KOPT-K1 (cell line): ENCODE measurements around the gene TUBA4B.
A peak's percentile ranks its signal among the peaks of the same experiment; 100 is the strongest.

ENCODE experiments used
- H3K27ac ChIP-seq: fragments of 200-600 bp; sonication (generic); 2 replicates; pipeline ENCODE4 v1.5.1; 2016; ENCODE audit warnings: antibody characterized with exemption, mild to moderate bottlenecking, low read depth, low read length; ENCODE audit not compliant: poor library complexity, severe bottlenecking
- H3K36me3 ChIP-seq: fragments of 200-600 bp; sonication (generic); 2 replicates; pipeline ENCODE4 v1.5.1; 2017; ENCODE audit warnings: antibody characterized with exemption, mild to moderate bottlenecking, low read length, moderate library complexity; ENCODE audit not compliant: insufficient read depth
- H3K9me3 ChIP-seq: fragments of 200-600 bp; sonication (generic); 2 replicates; pipeline ENCODE4 v1.5.1; 2017; ENCODE audit warnings: antibody characterized with exemption, low read length, mild to moderate bottlenecking; ENCODE audit not compliant: insufficient read depth, poor library complexity, severe bottlenecking

TUBA4B gene

GRCh38 chr2:219229305-219230058, 23.6 kb upstream of the TUBA4B start, which contains the start of the genes ANKZF1 and ATG9A:
Gene ANKZF1 (plus strand): TSS chr2:219229806. CDS start chr2:219230258, 452 bp downstream.
Gene ATG9A (minus strand): TSS chr2:219229636. CDS start chr2:219228024, 1,612 bp downstream.
- Histone ChIP-seq H3K36me3 (peaks cover 55% of the 10 kb centered on the region), H3K9me3 (no peaks in the 10 kb centered on the region), H3K27ac (peak within 1 kb of the TSS; percentile 80)

- Histone ChIP-seq H3K9me3 (no peaks in the 10 kb centered on the region), H3K27ac (peak overlapping the region; percentile 80), H3K36me3 (peaks cover 55% of the 10 kb centered on the region)
These were observed 22.9 kb upstream of the TUBA4B start for GRCh38 chr2:219230059-219230540.

- H3K9me3 ChIP-seq, result no peaks in the 10 kb centered on the region
- no peak overlapping the region for H3K27ac ChIP-seq
- peaks cover 74% of the 10 kb centered on the region for H3K36me3 ChIP-seq
These were observed 18.7 kb upstream of the TUBA4B start for GRCh38 chr2:219234331-219234730.

GRCh38 chr2:219243291-219243761, 9.7 kb upstream of the TUBA4B start:
- H3K36me3 ChIP-seq, result peaks cover 6% of the 10 kb centered on the region; the same call in 1 of the 2 replicates
- no peaks in the 10 kb centered on the region for H3K9me3 ChIP-seq
- no peak overlapping the region for H3K27ac ChIP-seq

GRCh38 chr2:219244789-219245147, 8.3 kb upstream of the TUBA4B start:
- no peaks in the 10 kb centered on the region for H3K9me3 ChIP-seq
- H3K36me3 ChIP-seq, result no peaks in the 10 kb centered on the region
- peak overlapping the region; percentile 88 for H3K27ac ChIP-seq

GRCh38 chr2:219245148-219245898, 7.7 kb upstream of the TUBA4B start, which contains the start of the genes GLB1L and STK16:
Gene GLB1L (minus strand): TSS chr2:219245444. CDS start chr2:219243573, 1,871 bp downstream.
Gene STK16 (plus strand): TSS chr2:219245479. CDS start chr2:219246000, 521 bp downstream.
- Histone ChIP-seq H3K36me3 (no peaks in the 10 kb centered on the region), H3K9me3 (no peaks in the 10 kb centered on the region), H3K27ac (peak within 1 kb of the TSS; percentile 88)

- Histone ChIP-seq H3K9me3 (no peaks in the 10 kb centered on the region), H3K27ac (peak overlapping the region; percentile 88), H3K36me3 (no peaks in the 10 kb centered on the region)
These were observed 7.2 kb upstream of the TUBA4B start for GRCh38 chr2:219245899-219246230.

- Histone ChIP-seq H3K9me3 (no peaks in the 10 kb centered on the region), H3K36me3 (no peaks in the 10 kb centered on the region), H3K27ac (no peak overlapping the region)
These were observed 6.5 kb upstream of the TUBA4B start for GRCh38 chr2:219246559-219246958.

GRCh38 chr2:219247678-219248642, 5.1 kb upstream of the TUBA4B start:
- H3K36me3 ChIP-seq, result no peaks in the 10 kb centered on the region
- H3K9me3 ChIP-seq, result no peaks in the 10 kb centered on the region
- H3K27ac ChIP-seq, result peak overlapping the region; percentile 12

GRCh38 chr2:219248845-219249202, 4.2 kb upstream of the TUBA4B start:
- H3K36me3 ChIP-seq, result no peaks in the 10 kb centered on the region
- H3K27ac ChIP-seq, result no peak overlapping the region
- no peaks in the 10 kb centered on the region for H3K9me3 ChIP-seq

- no peak overlapping the region for H3K27ac ChIP-seq
- H3K9me3 ChIP-seq, result no peaks in the 10 kb centered on the region
- H3K36me3 ChIP-seq, result no peaks in the 10 kb centered on the region
These were observed 3.7 kb upstream of the TUBA4B start for GRCh38 chr2:219249203-219249980.

- Histone ChIP-seq H3K9me3 (no peaks in the 10 kb centered on the region), H3K27ac (no peak overlapping the region), H3K36me3 (no peaks in the 10 kb centered on the region)
These were observed 2.8 kb upstream of the TUBA4B start for GRCh38 chr2:219250049-219250781.

- Histone ChIP-seq H3K27ac (no peak overlapping the region), H3K36me3 (no peaks in the 10 kb centered on the region), H3K9me3 (no peaks in the 10 kb centered on the region)
These were observed 1.4 kb upstream of the TUBA4B start for GRCh38 chr2:219251656-219252055.
